Stimulated activated CD4-positive, alpha-beta T cell treated with anti-CD3 and anti-CD28 coated beads, TNF-alpha, amount 100 ng/mL, for 1 hour (primary cell): Measurements from ENCODE around the gene ZNF831.

ENCODE experiments used
- DNase-seq, 3 donors: peaks; one replicate each; pipeline ENCODE4 v3.0.0-alpha.2; 2020; ENCODE audit warnings: low read depth in 3 of 3, low spot score in 1 of 3

ZNF831 gene

DNA sequence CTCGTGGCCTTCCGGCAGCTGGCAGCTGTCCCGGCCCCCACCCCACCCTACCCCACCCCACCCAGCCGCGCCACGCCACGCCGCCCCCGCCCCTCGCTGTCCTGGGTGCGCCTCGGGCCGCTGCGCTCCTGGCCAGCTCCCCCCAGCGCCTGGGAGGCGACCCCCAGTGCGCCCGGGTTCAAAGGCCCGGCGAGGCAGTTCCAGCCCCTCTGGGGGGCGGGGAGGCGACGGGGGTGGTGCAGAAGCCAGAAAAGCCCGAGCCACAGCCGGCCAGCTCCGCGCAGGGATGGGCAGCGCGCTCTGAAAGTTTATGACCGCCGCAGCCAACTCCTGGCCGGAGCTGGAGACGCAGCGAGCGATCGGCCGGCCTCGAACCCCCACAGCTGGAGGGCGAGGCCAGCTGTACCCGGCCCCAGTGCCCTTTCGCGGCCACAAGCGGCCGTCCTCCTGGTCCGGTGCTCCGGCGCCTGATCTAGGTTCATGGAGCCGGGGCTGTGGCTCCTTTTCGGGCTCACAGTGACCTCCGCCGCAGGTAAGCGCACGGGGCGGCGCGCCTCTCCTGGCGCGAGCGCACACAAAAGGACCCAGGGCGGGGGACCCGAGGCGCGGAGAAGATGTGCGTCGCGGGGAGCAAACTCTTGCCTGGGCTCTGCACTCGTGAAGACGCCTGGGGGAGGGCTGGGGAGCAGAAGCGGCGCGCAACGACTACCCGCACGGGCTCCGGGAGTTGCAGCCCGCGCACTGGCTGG is 136.9 kb downstream of the ZNF831 start, which contains the start of gene EDN3:
Gene EDN3 (plus strand): TSS at position 279 of the 749 bp plus-strand sequence. CDS start 202 bp downstream, at position 481.
- DNase-seq: no peak

- no peak for DNase-seq
Observed at GRCh38 chr20:59301343-59302007, 137.9 kb downstream of the ZNF831 start.

GRCh38 chr20:59305908-59306655 is 142.5 kb downstream of the ZNF831 start:
- DNase-seq: no peak

DNA sequence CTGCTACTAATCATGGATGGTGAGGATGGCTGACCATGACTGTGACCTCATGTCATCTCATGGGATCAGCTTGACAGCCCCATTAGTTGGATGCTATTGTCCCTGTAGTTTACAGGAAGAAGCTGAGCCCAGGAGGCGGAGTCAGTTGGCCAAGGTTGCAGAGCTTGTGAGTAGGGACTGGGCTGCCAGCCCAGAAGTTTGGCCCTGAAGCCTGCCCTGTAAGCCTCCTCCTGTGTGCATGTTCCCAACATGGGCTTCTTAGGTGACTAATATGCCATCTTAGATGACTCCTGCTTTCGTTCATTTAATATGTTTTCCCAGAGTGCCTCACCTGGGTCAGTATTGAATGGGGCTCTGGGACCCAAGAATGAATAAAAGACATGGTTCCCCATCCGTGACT is 143.6 kb downstream of the ZNF831 start:
- DNase-seq: no peak
